ENCODE data around the gene DERL3.

The DERL3 gene

GRCh38 chr22:23832226-23833016 lies 6.4 kb downstream of the DERL3 start:
- DNase-seq (ENCODE audit: low read depth in 3 of 3, low spot score in 1 of 3): no peak

GRCh38 chr22:23831781-23832180 lies 7.0 kb downstream of the DERL3 start:
- no peak for DNase-seq (ENCODE audit: low read depth in 3 of 3, low spot score in 1 of 3)

- no peak for DNase-seq (ENCODE audit: low read depth in 3 of 3, low spot score in 1 of 3)
Observed at GRCh38 chr22:23831261-23831660, 7.5 kb downstream of the DERL3 start.

DNA sequence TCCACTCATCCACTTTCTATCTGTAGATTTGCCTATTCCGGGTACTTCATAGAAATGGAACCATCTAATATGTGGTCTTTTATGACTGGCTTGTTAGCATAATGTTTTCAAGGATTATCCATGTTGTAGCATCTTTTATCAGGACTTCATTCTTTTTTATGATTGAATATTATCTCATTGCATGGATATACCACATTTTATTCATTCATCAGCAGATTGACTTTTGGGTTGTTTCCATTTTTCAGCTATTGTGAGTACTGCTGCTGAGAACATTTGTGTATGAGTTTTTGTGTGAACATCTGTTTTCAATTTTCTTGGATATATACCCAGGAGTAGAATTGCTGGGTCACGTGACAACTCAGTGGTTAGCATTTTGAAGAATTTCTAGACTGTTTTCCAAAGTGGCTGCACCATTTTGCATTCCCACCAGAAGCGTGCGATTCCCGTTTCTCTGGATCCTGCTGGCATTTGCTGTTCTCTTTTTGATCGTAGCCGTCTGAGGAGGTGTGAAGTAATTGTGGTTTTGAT lies 8.9 kb downstream of the DERL3 start:
- no peak for DNase-seq (ENCODE audit: low read depth in 3 of 3, low spot score in 1 of 3)

GRCh38 chr22:23828800-23829680 lies 9.8 kb downstream of the DERL3 start:
- DNase-seq (ENCODE audit: low read depth in 3 of 3, low spot score in 1 of 3): no peak

DNA sequence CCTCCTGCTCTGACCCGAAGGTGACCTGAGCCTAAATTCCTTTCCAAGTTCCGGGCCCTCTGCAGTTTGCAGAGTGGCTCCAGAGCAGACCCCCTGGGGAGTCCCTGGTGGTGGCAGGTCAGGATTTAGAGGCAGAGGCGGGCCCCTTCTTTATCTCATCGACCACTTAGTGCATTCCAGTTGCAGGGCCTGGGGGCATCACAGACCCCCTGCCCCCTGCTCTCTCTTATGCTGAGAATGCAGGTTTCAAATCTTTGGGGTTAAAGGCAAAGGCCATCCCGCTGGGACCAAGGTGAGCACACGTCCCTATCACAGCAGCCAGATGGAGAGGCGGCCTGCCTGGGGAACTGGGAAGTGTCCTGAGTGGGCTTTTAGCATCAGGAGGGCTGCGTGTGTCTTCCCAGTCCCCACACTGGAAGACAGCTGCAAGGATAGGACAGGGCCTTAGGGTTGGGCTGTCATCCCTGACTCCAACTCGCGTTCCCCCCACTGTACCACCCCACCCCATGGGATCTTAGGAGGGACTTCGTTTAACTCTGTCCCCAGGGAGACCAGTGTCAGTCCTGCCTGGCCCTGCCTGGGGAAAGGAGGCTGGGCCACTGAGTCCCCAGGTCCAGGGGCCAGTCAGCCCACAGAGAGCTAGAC lies 11.3 kb downstream of the DERL3 start:
- DNase-seq (ENCODE audit: low read depth in 3 of 3, low spot score in 1 of 3): no peak

DNA sequence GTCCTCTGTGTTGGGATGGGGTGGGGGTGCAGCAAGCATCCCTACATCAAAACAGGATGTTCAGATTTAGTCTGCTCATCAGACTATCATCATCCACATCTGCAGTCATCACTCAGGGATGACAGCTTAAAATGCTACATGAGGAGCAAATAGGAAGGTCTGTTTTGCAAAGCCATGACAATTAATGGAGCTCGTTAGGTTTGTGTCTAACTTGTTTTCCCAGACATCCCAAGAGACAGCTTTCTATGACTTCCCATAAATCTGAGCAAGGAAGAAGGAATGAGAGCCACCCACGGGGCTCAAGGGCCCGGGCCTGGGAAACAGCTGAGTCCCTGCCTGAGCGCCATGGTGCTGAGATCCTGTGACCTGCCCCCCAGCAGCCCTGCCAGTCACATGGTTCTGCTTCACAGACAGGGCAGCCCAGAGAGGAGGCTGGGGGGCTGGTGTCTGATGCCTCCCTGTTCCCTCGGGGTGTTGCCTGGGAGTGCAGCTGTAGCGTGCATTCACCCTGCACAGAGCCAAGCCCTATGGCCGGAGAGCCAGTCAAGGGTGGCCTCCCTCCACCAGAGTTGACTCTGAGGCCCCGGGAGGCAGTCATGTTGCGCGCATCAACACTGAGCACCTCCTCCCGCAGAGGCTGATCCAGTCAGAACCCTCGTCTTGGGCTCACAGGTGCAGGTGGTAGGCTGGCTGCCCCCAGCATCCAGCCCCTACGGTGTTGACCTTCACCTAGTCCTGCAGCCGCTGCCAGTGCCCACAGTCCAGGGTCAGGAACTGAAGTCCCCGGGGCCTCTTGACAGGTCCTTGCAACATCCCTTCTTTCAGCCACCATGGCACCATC lies 12.1 kb downstream of the DERL3 start:
- no peak for DNase-seq (ENCODE audit: low read depth in 3 of 3, low spot score in 1 of 3)

DNA sequence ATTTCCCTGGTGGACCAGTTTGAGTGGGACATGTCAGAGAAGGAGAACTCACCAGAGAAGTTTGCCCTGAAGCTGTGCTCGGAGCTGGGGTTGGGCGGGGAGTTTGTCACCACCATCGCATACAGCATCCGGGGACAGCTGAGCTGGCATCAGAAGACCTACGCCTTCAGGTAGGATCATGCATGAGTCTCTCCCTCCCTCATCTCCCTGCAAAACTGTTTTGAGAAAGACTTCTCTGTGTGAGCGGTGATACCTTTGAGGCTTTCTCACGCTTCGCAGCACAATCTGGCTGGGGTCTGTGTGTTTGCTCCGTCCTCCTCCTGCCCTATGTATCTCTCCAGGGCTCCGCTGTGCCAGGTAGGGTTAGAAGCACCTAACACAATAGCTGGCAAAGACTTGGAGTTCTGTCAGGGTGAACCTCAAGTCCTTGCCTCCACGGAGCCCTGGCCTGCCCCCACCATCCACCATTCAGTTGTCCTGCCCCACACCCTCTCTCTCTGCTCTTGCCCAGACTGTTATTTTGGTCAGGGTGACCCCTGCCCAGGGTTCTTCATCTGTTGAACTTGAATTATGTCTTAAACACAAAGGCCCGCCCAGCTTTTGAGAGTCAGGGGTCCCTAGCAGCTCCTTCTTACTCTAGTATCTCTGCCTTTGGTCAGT lies 13.4 kb downstream of the DERL3 start:
- DNase-seq (ENCODE audit: low read depth in 3 of 3, low spot score in 1 of 3): no peak

DNA sequence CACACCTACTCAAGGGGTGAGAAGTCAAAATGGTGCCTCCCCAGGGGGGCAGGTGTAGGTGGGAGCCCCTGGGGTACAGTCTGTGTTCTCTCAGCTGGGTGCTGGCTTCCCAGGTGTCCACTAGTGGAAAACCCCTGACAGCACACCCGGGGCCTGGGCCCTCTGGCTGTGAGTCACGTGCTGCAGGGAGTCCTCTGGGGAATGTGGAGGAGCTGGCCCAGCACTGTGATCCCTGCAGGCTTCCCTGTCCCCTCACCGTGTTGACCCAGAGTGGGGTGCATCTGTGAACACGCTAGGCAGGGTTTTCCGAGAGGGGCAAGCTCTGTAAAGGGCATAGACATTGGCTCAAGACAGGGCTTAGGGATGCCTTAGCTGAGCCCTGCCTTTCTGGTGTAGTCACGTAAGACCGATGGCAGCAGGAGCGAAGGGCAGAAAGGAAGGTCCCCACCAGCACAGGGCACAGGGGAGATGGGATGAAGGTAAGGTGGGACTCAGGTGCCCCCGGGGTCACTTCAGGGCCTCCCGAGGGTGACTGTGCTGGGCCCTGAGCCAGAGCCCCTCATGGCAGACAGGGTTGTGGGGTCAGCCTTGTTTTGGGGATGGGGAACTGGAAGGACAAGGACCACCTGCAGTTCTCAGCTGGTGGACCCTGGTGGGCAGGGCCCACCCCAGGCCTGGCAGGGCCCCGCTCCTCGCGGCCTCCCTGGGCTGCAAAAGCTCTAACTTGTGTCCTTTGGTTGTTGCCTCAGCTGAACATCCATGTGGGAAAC lies 14.1 kb downstream of the DERL3 start:
- no peak for DNase-seq (ENCODE audit: low read depth in 3 of 3, low spot score in 1 of 3)

- no peak for DNase-seq (ENCODE audit: low read depth in 3 of 3, low spot score in 1 of 3)
Observed at GRCh38 chr22:23823331-23823791, 15.4 kb downstream of the DERL3 start.

DNA sequence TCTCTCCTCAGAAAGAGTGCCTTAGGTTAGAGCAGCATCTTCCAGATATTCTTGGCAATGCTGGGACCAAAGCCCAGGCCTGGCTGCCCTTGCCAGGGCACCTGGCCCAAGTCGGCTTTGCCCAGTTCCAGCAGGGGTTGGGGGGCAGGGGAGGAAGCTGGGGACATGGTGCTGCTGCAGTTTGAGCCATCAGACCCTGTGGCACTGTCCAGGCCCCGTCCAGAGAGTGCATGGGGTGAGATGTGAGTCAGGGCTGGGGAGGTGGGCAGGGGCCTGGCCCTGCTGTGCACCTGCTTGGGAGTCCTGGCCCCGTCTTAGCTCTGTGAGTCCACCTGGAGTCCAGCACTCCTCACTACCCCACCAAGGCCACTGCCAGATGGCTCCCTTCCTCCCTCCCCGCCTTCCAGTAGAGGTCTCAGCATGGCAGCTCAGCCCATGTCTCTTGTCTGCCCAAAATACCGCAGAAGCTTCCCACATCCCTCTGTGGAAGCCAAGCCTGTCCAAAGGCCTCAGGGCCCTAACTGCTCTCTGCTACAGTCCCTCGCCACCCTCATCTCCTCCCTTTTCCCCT lies 16.6 kb downstream of the DERL3 start:
- DNase-seq (ENCODE audit: low read depth in 3 of 3, low spot score in 1 of 3): no peak

DNA sequence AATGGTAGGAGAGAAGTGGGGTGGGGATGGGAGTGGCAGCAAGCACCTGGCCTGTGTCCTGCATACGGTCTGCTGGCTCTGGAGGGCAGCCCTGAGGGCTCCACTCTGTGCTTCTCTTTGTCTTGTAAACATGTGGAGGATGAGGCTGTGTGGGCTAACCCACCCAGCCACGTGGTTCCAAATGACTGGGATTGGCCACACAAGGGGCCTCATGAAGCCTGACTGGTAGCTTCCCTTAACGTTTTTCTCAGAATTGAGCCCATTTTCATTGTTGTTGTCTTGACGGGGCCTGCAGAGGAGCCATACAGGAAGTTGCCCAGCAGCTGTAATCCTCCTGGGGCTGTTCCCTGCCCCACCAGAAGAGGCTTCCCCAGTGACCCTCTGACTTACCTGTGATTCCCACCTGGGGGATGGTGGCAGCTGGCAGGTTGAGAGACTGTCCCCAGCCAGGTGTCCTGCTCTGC lies 18.0 kb downstream of the DERL3 start:
- no peak for DNase-seq (ENCODE audit: low read depth in 3 of 3, low spot score in 1 of 3)

DNA sequence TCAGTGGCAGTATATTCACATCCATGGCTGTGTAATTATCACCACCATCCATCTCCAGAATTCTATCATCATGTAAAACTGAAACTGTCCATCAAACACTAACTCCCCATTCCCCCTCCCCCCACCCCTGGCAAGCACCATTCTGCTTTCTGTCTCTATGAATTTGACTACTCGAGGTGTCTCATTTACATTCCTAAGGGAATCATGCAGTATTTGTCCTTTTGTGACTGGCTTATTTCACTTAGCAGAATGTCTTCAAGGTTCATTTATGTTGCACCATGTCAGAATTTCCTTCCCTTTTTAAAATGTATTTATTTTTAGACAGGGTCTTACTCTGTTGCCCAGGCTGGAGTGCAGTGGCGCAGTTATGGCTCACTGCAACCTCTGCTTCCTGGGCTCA lies 20.3 kb downstream of the DERL3 start:
- no peak for DNase-seq (ENCODE audit: low read depth in 3 of 3, low spot score in 1 of 3)

DNA sequence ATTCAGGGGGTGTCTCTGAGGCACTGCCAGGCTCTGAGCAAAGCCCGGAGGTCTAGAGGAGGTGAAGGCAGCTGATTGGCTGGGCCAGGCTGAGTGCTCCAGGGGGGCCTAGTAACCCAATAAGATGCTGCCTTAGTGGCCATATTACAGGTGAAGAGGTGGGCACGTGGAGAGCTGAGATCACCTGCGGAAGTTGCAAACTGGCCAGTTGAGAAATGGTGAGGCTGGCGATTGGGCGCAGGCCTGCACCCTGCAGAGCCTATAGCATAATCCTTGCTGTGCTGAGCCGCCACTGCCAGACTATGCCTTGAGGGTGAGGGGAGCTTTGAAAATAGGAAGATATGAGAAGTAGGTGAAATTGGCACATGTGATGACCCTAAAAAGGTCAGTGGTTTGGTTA lies 21.7 kb downstream of the DERL3 start:
- no peak for DNase-seq (ENCODE audit: low read depth in 3 of 3, low spot score in 1 of 3)

GRCh38 chr22:23816156-23816976 lies 22.4 kb downstream of the DERL3 start:
- DNase-seq (ENCODE audit: low read depth in 3 of 3, low spot score in 1 of 3): no peak

- no peak for DNase-seq (ENCODE audit: low read depth in 3 of 3, low spot score in 1 of 3)
Observed at GRCh38 chr22:23815541-23816155, 23.2 kb downstream of the DERL3 start.

GRCh38 chr22:23812378-23812777 lies 26.4 kb downstream of the DERL3 start:
- no peak for DNase-seq (ENCODE audit: low read depth in 3 of 3, low spot score in 1 of 3)

DNA sequence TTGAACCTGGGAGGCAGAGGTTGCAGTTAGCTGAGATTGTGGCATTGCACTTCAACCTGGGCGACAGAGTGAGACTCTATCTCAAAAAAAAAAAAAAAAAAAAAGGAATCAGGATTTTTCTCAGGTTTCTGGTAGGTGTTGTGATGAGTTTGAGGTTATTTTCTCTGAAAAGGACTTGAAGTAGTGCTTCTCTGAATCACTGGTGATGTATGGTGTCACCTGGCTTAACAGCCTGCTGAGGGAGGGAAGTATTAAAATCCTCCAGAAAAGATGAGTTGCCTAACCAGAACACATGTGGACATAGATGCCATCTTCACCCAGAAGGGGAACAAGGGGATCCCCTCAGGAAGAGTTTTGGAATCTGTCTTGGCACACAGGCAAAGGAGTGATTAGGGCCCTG lies 32.0 kb downstream of the DERL3 start:
- DNase-seq (ENCODE audit: low read depth in 3 of 3, low spot score in 1 of 3): no peak
